NCI-H446 treated with DMSO at 0.1 percent for 48 hours (cell line): Measurements from ENCODE around the gene ZNF579.
"Not testable (repeated sequence)": the region's sequence is repeated elsewhere in the genome, so short reads cannot be mapped to it uniquely, and the experiment has no call there.

Experiments used
- DNase-seq: peaks from one replicate; lab custom pipeline; 2025; lab: John Stamatoyannopoulos, UW

The ZNF579 gene

GRCh38 chr19:55593096-55593772, 12.6 kb upstream of the ZNF579 start:
- no peak for DNase-seq

DNA sequence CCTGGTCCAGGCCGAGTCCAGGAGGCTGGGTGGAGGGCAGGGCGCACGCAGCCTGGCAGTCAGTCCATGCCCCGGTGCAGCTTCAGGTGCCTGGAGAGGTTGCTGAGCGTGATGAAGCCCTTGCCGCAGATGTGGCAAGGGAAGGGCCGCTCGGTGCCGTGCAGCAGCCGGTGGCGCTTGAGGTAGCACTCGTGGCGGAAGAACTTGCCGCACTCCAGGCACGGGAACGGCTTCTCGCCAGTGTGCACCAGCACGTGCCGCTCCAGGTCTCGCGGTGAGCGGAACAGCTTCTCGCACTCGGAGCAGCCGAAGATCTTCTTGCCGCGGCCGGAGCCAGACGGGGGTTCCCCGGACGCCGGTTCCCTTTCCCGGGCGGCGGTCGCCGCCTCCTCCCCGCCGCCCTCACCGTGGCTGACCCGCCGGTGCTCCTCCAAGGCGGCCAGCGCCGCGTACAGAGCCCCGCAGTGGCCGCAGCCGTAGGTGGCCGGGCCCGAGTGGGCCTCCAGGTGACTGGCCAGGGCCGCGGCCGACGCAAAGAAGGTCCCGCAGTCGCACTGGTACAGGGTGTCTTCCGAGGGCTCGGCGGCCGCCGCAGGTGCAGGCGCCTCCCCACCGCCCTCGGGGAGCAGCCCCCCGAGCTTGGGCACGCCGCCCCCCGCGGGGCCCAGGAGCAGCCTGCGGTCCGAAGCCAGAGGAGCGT, 11.9 kb upstream of the ZNF579 start:
- no peak for DNase-seq

DNA sequence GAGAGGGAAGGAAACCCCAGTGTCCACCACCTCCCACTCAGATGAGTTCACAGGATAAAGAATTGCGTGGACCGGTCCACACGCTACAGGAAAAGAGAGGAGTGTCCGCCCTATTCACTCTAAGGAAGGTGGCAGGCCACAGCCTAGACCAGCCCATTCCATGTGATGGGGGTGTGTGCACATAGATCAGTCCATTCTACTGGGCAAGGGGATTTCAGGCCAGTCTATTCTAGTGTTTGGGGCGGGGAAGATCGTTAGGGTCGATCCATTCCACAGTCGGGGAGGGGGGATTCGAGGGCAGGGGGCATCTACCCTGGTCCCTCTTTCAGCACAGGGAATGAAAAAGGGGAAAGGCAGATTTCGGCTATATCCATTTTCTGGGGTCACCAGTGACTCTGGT, 10.9 kb upstream of the ZNF579 start:
- no peak for DNase-seq

- DNase-seq = no peak
Measured at GRCh38 chr19:55590617-55591016, 10.0 kb upstream of the ZNF579 start.

DNA sequence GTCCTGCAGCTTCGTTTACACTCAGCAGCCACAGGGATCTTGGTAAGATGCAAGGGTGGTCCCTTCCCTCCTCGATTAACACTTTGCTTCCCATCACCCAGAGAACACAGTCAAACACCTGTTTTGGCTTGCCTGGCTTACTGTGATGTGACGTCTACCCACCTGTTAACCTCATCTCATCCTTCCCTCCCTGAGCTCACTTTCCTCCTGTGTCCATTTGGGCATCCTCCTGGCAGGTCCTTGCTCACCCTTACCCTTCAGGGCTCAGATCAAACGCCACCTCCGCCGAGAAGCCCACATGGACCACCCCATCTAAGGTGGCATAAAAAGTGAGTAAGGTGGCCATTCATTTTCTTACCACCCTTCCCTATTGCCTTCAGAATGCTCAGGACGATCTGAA, 9.5 kb upstream of the ZNF579 start:
- no peak for DNase-seq

GRCh38 chr19:55588738-55589137, 8.1 kb upstream of the ZNF579 start:
- DNase-seq = no peak

DNA sequence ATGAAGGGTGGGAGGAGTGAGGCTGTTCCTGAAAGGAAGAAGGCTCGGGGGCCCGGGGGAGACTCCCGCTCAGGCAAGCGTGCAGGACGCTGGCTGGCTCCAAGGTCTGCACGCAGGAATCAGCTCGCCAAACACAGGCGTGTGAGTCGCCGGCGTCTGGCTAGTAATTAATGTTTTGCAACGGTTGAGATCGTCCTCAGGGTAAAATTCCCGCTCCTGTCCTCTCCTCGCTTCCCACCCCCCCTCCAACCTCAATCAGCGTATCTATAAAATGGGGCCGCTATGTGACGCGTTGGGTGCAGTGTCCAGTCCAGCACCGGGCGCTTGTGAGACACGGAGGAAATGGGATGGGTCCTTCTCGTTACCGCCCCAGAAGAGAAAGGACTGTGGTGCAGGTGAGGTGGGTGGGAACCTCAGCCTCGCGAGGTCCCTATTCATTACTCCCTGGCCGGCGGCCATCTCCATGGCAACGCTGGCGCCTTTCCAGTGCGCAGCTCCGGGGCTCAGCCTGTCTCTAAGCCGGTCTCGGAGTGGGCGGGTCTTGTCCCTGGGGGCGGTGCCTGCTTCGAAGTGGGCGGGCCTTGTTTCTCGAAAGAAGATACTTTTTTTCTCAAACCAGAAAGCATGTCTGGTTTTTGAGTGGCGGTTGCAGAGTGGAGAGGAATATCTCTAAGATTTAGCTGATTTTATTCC, 6.5 kb upstream of the ZNF579 start:
- DNase-seq = peak; percentile 82

DNA sequence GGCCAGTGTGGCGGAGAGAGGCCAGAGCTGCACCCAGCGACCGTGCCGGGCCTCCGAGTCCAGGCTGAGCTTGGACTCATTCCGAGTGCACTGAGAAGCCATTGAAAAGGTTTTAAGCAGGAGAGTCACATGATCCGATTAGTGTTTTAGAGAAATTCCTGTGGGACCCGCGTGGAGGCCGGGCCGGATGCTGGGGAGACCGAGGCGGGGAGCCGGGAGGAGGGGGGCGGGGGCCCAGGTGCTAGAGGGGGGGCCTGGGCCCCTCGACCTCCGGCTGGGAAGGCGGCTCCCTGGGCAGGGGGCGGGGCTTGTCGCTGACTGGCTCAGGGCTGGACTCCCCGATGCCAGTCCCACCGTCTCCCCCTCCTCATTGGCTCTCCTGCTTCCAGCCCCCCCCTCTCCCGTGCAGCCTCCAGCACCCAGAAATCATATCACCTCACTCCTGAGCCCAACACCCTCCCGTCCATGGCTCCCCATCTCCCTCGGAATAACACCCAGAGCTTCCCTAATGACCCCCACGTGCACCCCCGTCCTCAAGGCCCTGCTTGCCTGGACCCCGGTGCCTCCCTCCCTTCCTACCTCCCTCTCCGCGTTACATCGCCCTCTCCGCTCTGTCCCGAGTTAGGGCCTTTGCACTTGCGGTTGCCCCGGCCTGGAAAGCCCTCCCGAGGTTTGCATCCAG, 5.2 kb upstream of the ZNF579 start:
- DNase-seq = no peak

DNA sequence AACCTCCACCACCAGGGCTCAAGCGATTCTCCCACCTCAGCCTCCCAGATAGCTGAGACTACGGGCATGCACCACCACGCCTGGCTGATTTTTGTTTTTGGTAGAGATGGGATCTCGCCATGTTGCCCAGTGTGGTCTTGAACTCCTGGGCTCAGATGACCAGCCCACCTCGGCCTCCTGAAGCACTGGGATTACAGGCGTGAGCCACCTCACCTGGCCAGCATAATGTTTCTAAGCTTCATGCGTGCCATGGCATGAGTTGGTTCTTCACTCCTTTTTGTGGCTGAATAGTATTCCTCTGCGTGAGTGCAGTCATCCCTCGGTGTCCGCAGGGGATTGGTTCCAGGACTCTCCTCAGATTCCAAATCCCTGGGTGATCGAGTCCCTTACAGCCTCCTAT, 4.2 kb upstream of the ZNF579 start:
- DNase-seq = no peak

GRCh38 chr19:55583897-55584296, 3.2 kb upstream of the ZNF579 start:
- DNase-seq = not testable (repeated sequence)

DNA sequence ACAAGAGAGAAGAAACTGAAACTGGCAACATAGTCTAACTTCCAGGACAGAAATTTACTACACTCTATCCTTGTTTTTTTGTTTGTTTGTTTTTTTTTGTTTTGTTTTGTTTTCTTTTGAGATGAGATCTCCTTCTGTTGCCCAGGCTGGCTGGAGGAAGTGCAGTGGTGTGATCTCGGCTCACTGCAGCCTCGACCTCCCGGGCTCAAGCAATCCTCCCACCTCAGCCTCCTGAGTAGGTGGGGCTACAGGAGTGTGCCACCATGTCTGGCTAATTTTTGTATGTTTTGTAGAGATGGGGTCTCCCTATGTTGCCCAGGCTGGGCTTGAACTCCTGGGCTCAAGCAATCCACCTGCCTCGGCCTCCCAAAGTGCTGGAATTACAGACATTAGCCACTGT, 1.6 kb upstream of the ZNF579 start:
- DNase-seq = not testable (repeated sequence)

DNA sequence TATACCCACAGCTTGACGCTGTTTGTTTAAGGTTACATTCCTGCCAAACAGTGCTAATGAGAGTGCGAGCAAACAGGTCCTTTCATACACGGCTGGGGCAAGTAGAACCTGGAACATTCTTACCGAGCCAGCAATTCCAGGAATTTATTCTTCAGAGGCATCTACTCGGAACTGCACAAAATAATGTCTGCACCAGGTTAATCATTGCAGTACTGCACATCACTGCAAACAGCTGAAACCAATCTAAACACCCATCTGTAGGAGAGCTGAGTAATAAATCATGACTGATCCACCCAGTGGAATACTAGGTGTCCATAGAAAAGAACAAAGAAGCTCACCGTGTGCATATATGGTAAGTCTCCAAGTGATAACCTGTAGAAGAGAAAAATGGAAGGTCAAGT, 1.2 kb upstream of the ZNF579 start:
- no peak for DNase-seq

DNA sequence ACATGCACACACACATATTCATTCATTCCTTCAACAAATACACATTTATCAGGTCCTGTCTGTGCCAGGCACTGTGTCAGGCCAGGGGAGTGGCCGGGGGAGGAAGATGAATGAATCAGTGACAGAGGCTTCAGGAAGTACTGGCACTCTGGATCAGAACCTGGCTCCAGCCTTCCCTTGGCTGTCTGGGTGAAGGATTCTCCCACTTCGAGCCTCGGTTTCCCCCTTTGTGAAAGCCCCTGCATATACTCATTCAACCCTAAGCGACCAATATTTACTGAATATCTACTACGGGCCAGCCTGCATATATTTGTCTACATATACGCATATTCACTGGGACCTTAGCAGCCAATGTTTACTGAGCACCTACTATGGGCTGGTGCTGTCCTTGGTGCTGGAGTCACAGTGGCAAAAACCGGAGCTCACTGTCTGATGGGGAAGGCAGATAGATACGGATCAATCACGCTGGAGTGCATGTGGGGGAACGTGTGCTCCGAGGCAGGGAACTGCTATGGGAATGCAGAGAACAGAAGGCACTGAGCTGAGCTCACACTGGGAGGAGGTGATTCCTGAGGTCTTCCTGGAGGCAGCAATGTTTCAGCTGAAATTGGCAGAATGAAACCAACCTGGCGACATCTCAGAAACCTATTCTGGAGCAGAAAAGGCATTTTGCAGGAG, 636 bp upstream of the ZNF579 start:
- peak; percentile 56 for DNase-seq

- DNase-seq = no peak
Measured at GRCh38 chr19:55579766-55580621, 654 bp downstream of the ZNF579 start.

- no peak for DNase-seq
Measured at GRCh38 chr19:55578761-55579747, 1.6 kb downstream of the ZNF579 start.

- DNase-seq = no peak
Measured at GRCh38 chr19:55578031-55578760, 2.5 kb downstream of the ZNF579 start.

GRCh38 chr19:55576746-55577145, 3.9 kb downstream of the ZNF579 start:
- DNase-seq = no peak

GRCh38 chr19:55573929-55574328, 6.7 kb downstream of the ZNF579 start:
- not testable (repeated sequence) for DNase-seq

DNA sequence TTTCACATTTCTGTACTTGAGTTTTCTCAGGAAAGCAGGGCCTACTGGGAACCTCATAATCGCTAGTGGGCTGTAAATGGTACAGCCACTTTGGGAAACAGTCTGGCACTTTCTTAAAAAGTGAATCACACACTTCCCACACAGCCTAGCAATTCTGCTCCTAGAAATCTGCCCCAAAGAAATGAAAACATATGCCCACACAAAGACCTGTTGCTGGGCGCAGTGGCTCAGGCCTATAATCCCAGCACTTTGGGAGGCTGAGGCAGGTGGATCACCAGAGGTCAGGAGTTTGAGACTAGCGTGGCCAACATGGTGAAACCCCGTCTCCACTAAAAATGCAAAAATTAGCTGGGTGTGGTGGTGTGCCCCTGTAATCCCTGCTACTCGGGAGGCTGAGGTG, 11.2 kb downstream of the ZNF579 start:
- DNase-seq = not testable (repeated sequence)
